Parathyroid adenoma (tissue), 2 donors: ENCODE measurements around the gene PLCB1.

Source experiments
- H2AFZ ChIP-seq: fragments of 300-600 bp; sonication (generic); one replicate; pipeline ENCODE4 v1.7.0; 2017; ENCODE audit warnings: antibody characterized with exemption, mild to moderate bottlenecking
- H3K27ac ChIP-seq: fragments of 300-600 bp; sonication (generic); one replicate; pipeline ENCODE4 v1.7.0; 2017
- H3K27me3 ChIP-seq: fragments of 300-600 bp; sonication (generic); one replicate; pipeline ENCODE4 v1.7.0; 2017; ENCODE audit warnings: low read length; ENCODE audit not compliant: control insufficient read depth, insufficient read depth
- H3K36me3 ChIP-seq: fragments of 300-600 bp; sonication (generic); one replicate; pipeline ENCODE4 v1.7.0; 2017; ENCODE audit warnings: low read length; ENCODE audit not compliant: control insufficient read depth, insufficient read depth
- H3K4me1 ChIP-seq: fragments of 300-600 bp; sonication (generic); one replicate; pipeline ENCODE4 v1.7.0; 2017; ENCODE audit warnings: control low read depth
- H3K4me2 ChIP-seq: fragments of 300-600 bp; sonication (generic); one replicate; pipeline ENCODE4 v1.7.0; 2017; ENCODE audit warnings: low read length
- H3K4me3 ChIP-seq: fragments of 300-600 bp; sonication (generic); one replicate; pipeline ENCODE4 v1.7.0; 2017; ENCODE audit warnings: low read depth, low read length
- H3K79me2 ChIP-seq: fragments of 300-600 bp; sonication (generic); one replicate; pipeline ENCODE4 v1.7.0; 2017; ENCODE audit warnings: control low read depth
- H3K9ac ChIP-seq: fragments of 300-600 bp; sonication (generic); one replicate; pipeline ENCODE4 v1.7.0; 2017; ENCODE audit warnings: mild to moderate bottlenecking
- H3K9me3 ChIP-seq: fragments of 300-600 bp; sonication (generic); one replicate; pipeline ENCODE4 v1.7.0; 2017; ENCODE audit warnings: low read length; ENCODE audit not compliant: control insufficient read depth
- TF ChIP-seq, protein P1 (sequence below): fragments of 300-600 bp; sonication (generic); IDR thresholded peaks from one replicate; pipeline ENCODE4 v1.7.0; 2017; ENCODE audit warnings: antibody characterized with exemption, mild to moderate bottlenecking
- donor health status: primary hyperparathyroidism.

PLCB1 gene

DNA sequence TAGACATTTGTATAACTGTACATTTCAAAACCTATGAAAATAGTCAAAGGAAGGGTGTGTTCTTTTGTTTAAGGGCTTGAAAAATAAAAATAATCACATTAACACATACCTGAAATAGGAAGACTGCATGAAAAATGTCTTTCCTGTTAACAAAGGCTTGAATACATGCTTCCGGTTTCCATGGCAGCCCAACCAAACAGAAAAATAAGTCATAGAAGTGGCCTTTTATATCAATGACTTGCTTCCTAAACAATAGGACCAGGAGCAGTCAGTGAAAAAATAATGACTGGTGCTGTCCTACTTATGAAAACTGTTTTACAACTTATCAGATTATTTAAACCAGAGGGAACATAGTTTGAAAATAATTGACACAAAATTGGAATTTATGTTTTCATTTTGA is 524.3 kb downstream of the PLCB1 start:
- Histone ChIP-seq H3K4me1 (peaks cover 3% of the 10 kb centered on the region), H3K9ac (no peak overlapping the region), H3K4me3 (no peak overlapping the region), H3K4me2 (no peak overlapping the region), H2AFZ (no peak overlapping the region), H3K36me3 (no peaks in the 10 kb centered on the region), H3K27me3 (no peaks in the 10 kb centered on the region), H3K27ac (no peak overlapping the region), H3K9me3 (no peaks in the 10 kb centered on the region), H3K79me2 (no peaks in the 10 kb centered on the region)
- TF ChIP-seq, protein P1, sequence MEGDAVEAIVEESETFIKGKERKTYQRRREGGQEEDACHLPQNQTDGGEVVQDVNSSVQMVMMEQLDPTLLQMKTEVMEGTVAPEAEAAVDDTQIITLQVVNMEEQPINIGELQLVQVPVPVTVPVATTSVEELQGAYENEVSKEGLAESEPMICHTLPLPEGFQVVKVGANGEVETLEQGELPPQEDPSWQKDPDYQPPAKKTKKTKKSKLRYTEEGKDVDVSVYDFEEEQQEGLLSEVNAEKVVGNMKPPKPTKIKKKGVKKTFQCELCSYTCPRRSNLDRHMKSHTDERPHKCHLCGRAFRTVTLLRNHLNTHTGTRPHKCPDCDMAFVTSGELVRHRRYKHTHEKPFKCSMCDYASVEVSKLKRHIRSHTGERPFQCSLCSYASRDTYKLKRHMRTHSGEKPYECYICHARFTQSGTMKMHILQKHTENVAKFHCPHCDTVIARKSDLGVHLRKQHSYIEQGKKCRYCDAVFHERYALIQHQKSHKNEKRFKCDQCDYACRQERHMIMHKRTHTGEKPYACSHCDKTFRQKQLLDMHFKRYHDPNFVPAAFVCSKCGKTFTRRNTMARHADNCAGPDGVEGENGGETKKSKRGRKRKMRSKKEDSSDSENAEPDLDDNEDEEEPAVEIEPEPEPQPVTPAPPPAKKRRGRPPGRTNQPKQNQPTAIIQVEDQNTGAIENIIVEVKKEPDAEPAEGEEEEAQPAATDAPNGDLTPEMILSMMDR, result no peak

DNA sequence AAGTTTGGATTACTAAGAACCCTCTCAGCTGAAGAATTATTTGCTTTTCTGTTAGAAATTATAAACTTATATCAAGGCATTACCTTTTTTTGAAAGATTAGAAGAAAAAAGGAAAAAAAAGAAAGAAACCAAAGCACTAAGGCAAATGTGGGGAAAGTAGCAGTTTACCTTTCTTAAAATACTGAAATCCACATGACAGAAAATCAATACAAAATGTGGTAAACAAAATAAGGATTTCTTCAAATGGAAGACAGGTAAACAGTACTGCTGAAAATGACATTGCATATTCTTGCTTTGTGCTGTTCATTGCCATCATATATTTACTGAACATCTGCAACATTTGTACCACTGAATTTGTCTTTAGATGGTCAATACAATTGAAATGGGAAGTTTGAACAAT is 525.6 kb downstream of the PLCB1 start:
- TF ChIP-seq, protein P1, result no peak
- H3K4me1 ChIP-seq, result peaks cover 3% of the 10 kb centered on the region
- no peaks in the 10 kb centered on the region for H3K27me3 ChIP-seq
- no peaks in the 10 kb centered on the region for H3K36me3 ChIP-seq
- H3K9ac ChIP-seq, result no peak overlapping the region
- no peak overlapping the region for H3K4me2 ChIP-seq
- no peak overlapping the region for H3K27ac ChIP-seq
- H3K4me3 ChIP-seq, result no peak overlapping the region
- H3K9me3 ChIP-seq, result no peaks in the 10 kb centered on the region
- H3K79me2 ChIP-seq, result no peaks in the 10 kb centered on the region
- H2AFZ ChIP-seq, result no peak overlapping the region

DNA sequence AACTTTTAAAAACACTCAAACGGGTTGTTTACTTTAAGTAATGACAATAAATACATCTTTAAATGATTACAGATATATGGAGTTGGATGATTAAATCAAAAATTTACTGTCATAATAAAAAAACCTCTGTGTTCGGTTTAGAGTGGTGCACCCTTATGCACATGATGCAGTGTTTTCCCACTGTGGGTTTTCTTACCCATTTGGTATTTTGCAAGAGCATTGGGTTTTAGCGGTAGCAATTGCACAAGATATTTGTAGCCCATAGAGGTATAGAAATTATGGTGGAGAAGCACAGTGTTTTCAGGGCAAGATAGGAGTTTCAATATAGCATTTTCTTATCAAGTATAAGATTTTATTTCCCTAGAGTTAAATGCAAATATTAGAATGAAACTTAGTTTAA is 526.0 kb downstream of the PLCB1 start:
- Histone ChIP-seq H2AFZ (no peak overlapping the region), H3K4me2 (no peak overlapping the region), H3K4me3 (no peak overlapping the region), H3K9me3 (no peaks in the 10 kb centered on the region), H3K27me3 (no peaks in the 10 kb centered on the region), H3K27ac (no peak overlapping the region), H3K36me3 (no peaks in the 10 kb centered on the region), H3K79me2 (no peaks in the 10 kb centered on the region), H3K9ac (no peak overlapping the region), H3K4me1 (peaks cover 3% of the 10 kb centered on the region)
- TF ChIP-seq, protein P1, result no peak

DNA sequence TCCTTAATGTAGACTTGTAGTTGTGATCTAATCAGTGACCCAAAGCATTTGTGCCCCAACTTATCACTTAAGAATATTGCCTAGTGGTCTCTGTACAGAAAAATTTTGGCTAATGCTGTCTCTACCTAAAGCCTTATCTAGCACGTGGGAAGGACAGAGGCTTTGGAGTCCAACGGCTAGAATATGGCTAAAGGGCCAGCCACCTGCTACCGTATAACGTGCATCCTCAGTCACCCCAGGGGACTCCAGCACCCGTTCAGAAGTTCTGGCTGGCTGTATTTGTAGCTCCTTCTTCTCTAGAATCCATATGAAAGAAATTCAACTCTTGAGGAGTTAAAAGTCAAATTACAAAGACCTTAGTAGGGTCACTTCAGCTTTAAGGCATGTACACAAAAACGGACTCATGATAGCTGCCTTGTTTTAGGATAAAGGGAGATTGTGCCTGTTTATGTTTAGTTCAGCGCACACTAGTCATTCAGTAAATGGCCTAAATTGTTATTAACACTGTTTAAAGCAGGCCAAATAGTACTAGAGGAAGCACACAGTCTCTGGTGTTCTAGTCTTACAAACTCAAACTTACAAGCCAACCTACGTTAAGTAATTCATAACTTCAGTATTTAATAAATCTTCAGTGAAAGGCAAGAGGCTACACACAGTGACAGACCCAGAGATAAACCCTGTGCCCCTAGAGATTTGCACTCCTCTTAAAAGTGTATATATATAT is 529.3 kb downstream of the PLCB1 start:
- H3K27ac ChIP-seq, result no peak overlapping the region
- no peak overlapping the region for H2AFZ ChIP-seq
- H3K36me3 ChIP-seq, result no peaks in the 10 kb centered on the region
- TF ChIP-seq, protein P1, result no peak
- H3K79me2 ChIP-seq, result no peaks in the 10 kb centered on the region
- H3K27me3 ChIP-seq, result no peaks in the 10 kb centered on the region
- peaks cover 3% of the 10 kb centered on the region for H3K4me1 ChIP-seq
- no peak overlapping the region for H3K4me3 ChIP-seq
- no peak overlapping the region for H3K9ac ChIP-seq
- H3K4me2 ChIP-seq, result no peak overlapping the region
- H3K9me3 ChIP-seq, result no peaks in the 10 kb centered on the region

DNA sequence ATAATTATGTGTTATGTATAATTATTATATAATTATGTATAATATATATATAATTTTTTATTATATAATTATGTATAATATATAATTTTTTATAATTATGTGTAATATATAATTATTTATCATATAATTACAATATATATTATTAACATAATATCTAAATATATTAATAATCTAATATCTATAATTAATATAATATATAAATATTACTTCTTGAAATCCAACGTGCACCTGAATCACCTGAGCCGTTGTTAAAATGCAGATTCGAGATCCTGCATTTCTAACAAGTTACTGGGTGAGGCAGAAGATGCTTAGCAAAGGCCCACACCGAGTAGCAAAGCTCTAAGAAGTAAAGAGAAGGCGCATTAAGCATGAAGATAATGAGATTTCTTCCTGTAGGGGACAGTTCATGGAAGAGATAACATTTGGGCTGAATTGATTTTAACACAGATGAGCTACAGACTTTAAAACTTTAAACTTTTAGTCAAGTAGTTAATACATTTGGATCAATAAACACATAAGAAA is 530.4 kb downstream of the PLCB1 start:
- H3K36me3 ChIP-seq, result no peaks in the 10 kb centered on the region
- H3K27ac ChIP-seq, result no peak overlapping the region
- no peak overlapping the region for H3K4me2 ChIP-seq
- TF ChIP-seq, protein P1, result no peak
- H2AFZ ChIP-seq, result no peak overlapping the region
- no peaks in the 10 kb centered on the region for H3K79me2 ChIP-seq
- H3K4me1 ChIP-seq, result no peaks in the 10 kb centered on the region
- no peaks in the 10 kb centered on the region for H3K27me3 ChIP-seq
- H3K4me3 ChIP-seq, result no peak overlapping the region
- H3K9ac ChIP-seq, result no peak overlapping the region
- H3K9me3 ChIP-seq, result no peaks in the 10 kb centered on the region
